ENCODE results near the gene LMCD1.

GRCh38 chr3:8537440-8537839, 35.8 kb downstream of the LMCD1 start:
- TF ChIP-seq, protein P1, sequence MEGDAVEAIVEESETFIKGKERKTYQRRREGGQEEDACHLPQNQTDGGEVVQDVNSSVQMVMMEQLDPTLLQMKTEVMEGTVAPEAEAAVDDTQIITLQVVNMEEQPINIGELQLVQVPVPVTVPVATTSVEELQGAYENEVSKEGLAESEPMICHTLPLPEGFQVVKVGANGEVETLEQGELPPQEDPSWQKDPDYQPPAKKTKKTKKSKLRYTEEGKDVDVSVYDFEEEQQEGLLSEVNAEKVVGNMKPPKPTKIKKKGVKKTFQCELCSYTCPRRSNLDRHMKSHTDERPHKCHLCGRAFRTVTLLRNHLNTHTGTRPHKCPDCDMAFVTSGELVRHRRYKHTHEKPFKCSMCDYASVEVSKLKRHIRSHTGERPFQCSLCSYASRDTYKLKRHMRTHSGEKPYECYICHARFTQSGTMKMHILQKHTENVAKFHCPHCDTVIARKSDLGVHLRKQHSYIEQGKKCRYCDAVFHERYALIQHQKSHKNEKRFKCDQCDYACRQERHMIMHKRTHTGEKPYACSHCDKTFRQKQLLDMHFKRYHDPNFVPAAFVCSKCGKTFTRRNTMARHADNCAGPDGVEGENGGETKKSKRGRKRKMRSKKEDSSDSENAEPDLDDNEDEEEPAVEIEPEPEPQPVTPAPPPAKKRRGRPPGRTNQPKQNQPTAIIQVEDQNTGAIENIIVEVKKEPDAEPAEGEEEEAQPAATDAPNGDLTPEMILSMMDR (IDR thresholded peaks at IDR 0.05): no peak
- TF ChIP-seq POLR2A (IDR thresholded peaks at IDR 0.05): no peak

All from right lobe of liver (tissue), 4 donors.